Measurements from ENCODE around the gene PSMC6.
"Not testable (repeated sequence)": the region's sequence is repeated elsewhere in the genome, so short reads cannot be mapped to it uniquely, and the experiment has no call there.

The PSMC6 gene

GRCh38 chr14:52701223-52701622, 5.8 kb upstream of the PSMC6 start:
- 0 out of 2 replicates have a peak overlapping the region, but pooled peaks have one; percentile 19 for H3K27ac ChIP-seq

GRCh38 chr14:52703225-52703624, 3.8 kb upstream of the PSMC6 start:
- H3K4me3 ChIP-seq, result no peak overlapping the region
- peaks cover 2% of the 10 kb centered on the region for H3K36me3 ChIP-seq (ENCODE audit: insufficient read depth, low read length)
- TF ChIP-seq EZH2 (IDR thresholded peaks at IDR 0.05), result no peak
- no peak for TF ChIP-seq FOXP2 (optimal IDR thresholded peaks at IDR 0.05; ENCODE audit: control extremely low read depth, extremely low read length, insufficient read depth)
- TF ChIP-seq POLR2AphosphoS5 (IDR thresholded peaks at IDR 0.05; ENCODE audit: borderline replicate concordance, low read depth, low read length), result no peak
- no peak for DNase-seq (ENCODE audit: low read depth, low spot score)
- H3K9me3 ChIP-seq (ENCODE audit: low read depth, low read length), result no peaks in the 10 kb centered on the region
- no peak overlapping the region for H3K9ac ChIP-seq (ENCODE audit: insufficient read length)
- H3K27ac ChIP-seq, result no peak overlapping the region

More at GRCh38 chr14:52701223-52701622, 5.8 kb upstream of the PSMC6 start:
- H3K36me3 ChIP-seq (ENCODE audit: insufficient read depth, low read length), result no peaks in the 10 kb centered on the region
- TF ChIP-seq FOXP2 (optimal IDR thresholded peaks at IDR 0.05; ENCODE audit: control extremely low read depth, extremely low read length, insufficient read depth), result no peak
- TF ChIP-seq EZH2 (IDR thresholded peaks at IDR 0.05), result no peak
- TF ChIP-seq POLR2AphosphoS5 (IDR thresholded peaks at IDR 0.05; ENCODE audit: borderline replicate concordance, low read depth, low read length), result no peak
- no peak overlapping the region for H3K9ac ChIP-seq (ENCODE audit: insufficient read length)
- no peak overlapping the region for H3K4me3 ChIP-seq
- no peaks in the 10 kb centered on the region for H3K9me3 ChIP-seq (ENCODE audit: low read depth, low read length)
- DNase-seq (ENCODE audit: low read depth, low spot score), result no peak

DNA sequence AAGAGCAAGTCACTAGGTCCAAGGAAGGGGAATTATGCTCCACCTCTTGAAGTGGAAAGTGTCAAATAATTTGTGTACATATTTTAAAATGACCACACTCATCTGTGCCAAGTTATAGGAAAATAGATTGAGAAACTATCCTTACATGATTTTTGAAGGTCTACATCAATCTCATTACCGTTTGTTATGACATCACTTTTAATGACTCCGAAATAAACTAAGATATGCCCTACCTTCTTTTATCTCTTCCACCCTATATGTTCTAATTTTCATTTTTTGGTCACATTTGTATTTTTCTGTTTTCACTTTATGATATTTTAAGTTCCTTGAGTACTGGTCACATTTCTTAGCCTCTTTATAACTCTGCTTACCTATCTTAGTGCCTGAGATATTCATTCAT, 3.3 kb upstream of the PSMC6 start:
- Histone ChIP-seq H3K4me3 (no peak overlapping the region), H3K27ac (no peak overlapping the region)
- TF ChIP-seq EZH2 (IDR thresholded peaks at IDR 0.05) (no peak), FOXP2 (optimal IDR thresholded peaks at IDR 0.05; ENCODE audit: control extremely low read depth, extremely low read length, insufficient read depth) (no peak), POLR2AphosphoS5 (IDR thresholded peaks at IDR 0.05; ENCODE audit: borderline replicate concordance, low read depth, low read length) (no peak)

GRCh38 chr14:52706286-52706685, 714 bp upstream of the PSMC6 start:
- peak overlapping the region; percentile 100 for H3K4me3 ChIP-seq
- H3K27ac ChIP-seq, result peak overlapping the region; percentile 83; the same call in 1 of the 2 replicates
- H3K9me3 ChIP-seq (ENCODE audit: low read depth, low read length), result no peaks in the 10 kb centered on the region
- TF ChIP-seq EZH2 (IDR thresholded peaks at IDR 0.05), result no peak
- TF ChIP-seq FOXP2 (optimal IDR thresholded peaks at IDR 0.05; ENCODE audit: control extremely low read depth, extremely low read length, insufficient read depth), result no peak
- no peak for TF ChIP-seq POLR2AphosphoS5 (IDR thresholded peaks at IDR 0.05; ENCODE audit: borderline replicate concordance, low read depth, low read length)
- peaks cover 32% of the 10 kb centered on the region for H3K36me3 ChIP-seq (ENCODE audit: insufficient read depth, low read length)
- H3K9ac ChIP-seq (ENCODE audit: insufficient read length), result peak overlapping the region; percentile 99
- DNase-seq (ENCODE audit: low read depth, low spot score), result no peak

More for the DNA sequence above, 3.3 kb upstream of the PSMC6 start:
- H3K36me3 ChIP-seq (ENCODE audit: insufficient read depth, low read length), result peaks cover 6% of the 10 kb centered on the region
- no peak overlapping the region for H3K9ac ChIP-seq (ENCODE audit: insufficient read length)
- no peaks in the 10 kb centered on the region for H3K9me3 ChIP-seq (ENCODE audit: low read depth, low read length)
- DNase-seq (ENCODE audit: low read depth, low spot score), result no peak

- no peak overlapping the region for H3K9ac ChIP-seq (ENCODE audit: insufficient read length)
- DNase-seq (ENCODE audit: low read depth, low spot score), result no peak
- no peaks in the 10 kb centered on the region for H3K9me3 ChIP-seq (ENCODE audit: low read depth, low read length)
- no peak for TF ChIP-seq FOXP2 (optimal IDR thresholded peaks at IDR 0.05; ENCODE audit: control extremely low read depth, extremely low read length, insufficient read depth)
- TF ChIP-seq POLR2AphosphoS5 (IDR thresholded peaks at IDR 0.05; ENCODE audit: borderline replicate concordance, low read depth, low read length), result no peak
- TF ChIP-seq EZH2 (IDR thresholded peaks at IDR 0.05), result no peak
- no peak overlapping the region for H3K4me3 ChIP-seq
- H3K27ac ChIP-seq, result no peak overlapping the region
- H3K36me3 ChIP-seq (ENCODE audit: insufficient read depth, low read length), result peaks cover 83% of the 10 kb centered on the region
Observed at GRCh38 chr14:52711666-52712065, 4.7 kb downstream of the PSMC6 start.

DNA sequence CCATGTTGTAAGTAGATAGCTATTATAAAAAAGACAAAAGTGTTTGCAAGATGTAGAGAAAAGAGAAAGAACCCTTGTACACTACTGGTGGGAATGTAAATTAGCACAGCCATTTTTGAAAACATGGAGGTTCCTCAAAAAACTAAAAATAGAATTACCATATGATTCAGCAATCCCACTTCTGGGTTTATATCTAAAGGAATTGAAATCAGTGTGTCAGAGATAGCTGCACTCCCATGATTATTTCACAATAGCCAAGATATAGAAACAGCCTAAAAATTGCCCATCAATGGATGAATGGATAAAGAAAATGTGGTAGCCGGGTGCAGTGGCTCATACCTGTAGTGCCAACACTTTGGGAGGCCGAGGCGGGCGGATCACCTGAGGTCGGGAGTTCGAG, 9.2 kb downstream of the PSMC6 start:
- Histone ChIP-seq H3K36me3 (ENCODE audit: insufficient read depth, low read length) (peaks cover 92% of the 10 kb centered on the region), H3K9me3 (ENCODE audit: low read depth, low read length) (no peaks in the 10 kb centered on the region), H3K9ac (ENCODE audit: insufficient read length) (no peak overlapping the region), H3K27ac (no peak overlapping the region), H3K4me3 (no peak overlapping the region)
- no peak for TF ChIP-seq EZH2 (IDR thresholded peaks at IDR 0.05)
- TF ChIP-seq POLR2AphosphoS5 (IDR thresholded peaks at IDR 0.05; ENCODE audit: borderline replicate concordance, low read depth, low read length), result no peak
- TF ChIP-seq FOXP2 (optimal IDR thresholded peaks at IDR 0.05; ENCODE audit: control extremely low read depth, extremely low read length, insufficient read depth), result no peak
- DNase-seq (ENCODE audit: low read depth, low spot score), result no peak

GRCh38 chr14:52723514-52724359, 16.7 kb downstream of the PSMC6 start:
- H3K9ac ChIP-seq (ENCODE audit: insufficient read length), result no peak overlapping the region
- H3K4me3 ChIP-seq, result no peak overlapping the region
- TF ChIP-seq FOXP2 (optimal IDR thresholded peaks at IDR 0.05; ENCODE audit: control extremely low read depth, extremely low read length, insufficient read depth), result no peak
- no peak for TF ChIP-seq EZH2 (IDR thresholded peaks at IDR 0.05)
- no peak for TF ChIP-seq POLR2AphosphoS5 (IDR thresholded peaks at IDR 0.05; ENCODE audit: borderline replicate concordance, low read depth, low read length)
- H3K36me3 ChIP-seq (ENCODE audit: insufficient read depth, low read length), result peaks cover 82% of the 10 kb centered on the region
- no peak overlapping the region for H3K27ac ChIP-seq
- no peak for DNase-seq (ENCODE audit: low read depth, low spot score)
- H3K9me3 ChIP-seq (ENCODE audit: low read depth, low read length), result no peaks in the 10 kb centered on the region

GRCh38 chr14:52724360-52724644, 17.3 kb downstream of the PSMC6 start:
- no peak overlapping the region for H3K4me3 ChIP-seq

GRCh38 chr14:52727509-52727908, 20.5 kb downstream of the PSMC6 start:
- not testable (repeated sequence) for H3K9me3 ChIP-seq (ENCODE audit: low read depth, low read length); H3K4me3 ChIP-seq; H3K27ac ChIP-seq; H3K9ac ChIP-seq (ENCODE audit: insufficient read length); DNase-seq (ENCODE audit: low read depth, low spot score)
- H3K36me3 ChIP-seq (ENCODE audit: insufficient read depth, low read length), result peaks cover 51% of the 10 kb centered on the region

More at GRCh38 chr14:52724360-52724644, 17.3 kb downstream of the PSMC6 start:
- no peak overlapping the region for H3K27ac ChIP-seq
- no peak for TF ChIP-seq EZH2 (IDR thresholded peaks at IDR 0.05)
- no peak for TF ChIP-seq FOXP2 (optimal IDR thresholded peaks at IDR 0.05; ENCODE audit: control extremely low read depth, extremely low read length, insufficient read depth)
- TF ChIP-seq POLR2AphosphoS5 (IDR thresholded peaks at IDR 0.05; ENCODE audit: borderline replicate concordance, low read depth, low read length), result no peak
- H3K9me3 ChIP-seq (ENCODE audit: low read depth, low read length), result no peaks in the 10 kb centered on the region
- no peak for DNase-seq (ENCODE audit: low read depth, low spot score)
- H3K36me3 ChIP-seq (ENCODE audit: insufficient read depth, low read length), result peaks cover 77% of the 10 kb centered on the region
- H3K9ac ChIP-seq (ENCODE audit: insufficient read length), result no peak overlapping the region

- H3K27ac ChIP-seq, result peak overlapping the region; percentile 30; the same call in 1 of the 2 replicates
- not testable (repeated sequence) for H3K4me3 ChIP-seq; DNase-seq (ENCODE audit: low read depth, low spot score)
Observed at GRCh38 chr14:52729035-52729434, 22.0 kb downstream of the PSMC6 start.

More at GRCh38 chr14:52729035-52729434, 22.0 kb downstream of the PSMC6 start:
- not testable (repeated sequence) for H3K9me3 ChIP-seq (ENCODE audit: low read depth, low read length); H3K9ac ChIP-seq (ENCODE audit: insufficient read length)
- peaks cover 47% of the 10 kb centered on the region for H3K36me3 ChIP-seq (ENCODE audit: insufficient read depth, low read length)
